ENCODE data around the gene SNX8. TPM values are rescaled to one million over a fixed set of nuclear protein-coding genes. Genes with fewer than 3 reads are reported as not detected.

Gene SNX8
- total and polyA plus RNA-seq, 4 donors: 8.7 to 20.8 (median 14.8) TPM

- Histone ChIP-seq H3K4me1 (ENCODE audit: control insufficient read depth in 4 of 4, insufficient read depth in 4 of 4, low read length in 3 of 4) (no peaks in the 10 kb centered on the region), H3K4me3 (ENCODE audit: low read depth in 1 of 3, low read length in 3 of 3) (no peak overlapping the region), H3K9ac (ENCODE audit: low read depth in 1 of 2, low read length in 2 of 2) (no peak overlapping the region), H3K9me3 (ENCODE audit: control insufficient read depth in 4 of 4, low read length in 3 of 4) (no peaks in the 10 kb centered on the region), H3K36me3 (ENCODE audit: control insufficient read depth in 4 of 4, insufficient read depth in 3 of 4, low read depth in 1 of 4, low read length in 3 of 4) (peaks cover 3 to 50% (median 15%) of the 10 kb centered on the region in 4 donors), H3K27me3 (ENCODE audit: control insufficient read depth in 4 of 4, insufficient read depth in 4 of 4, low read length in 3 of 4) (no peaks in the 10 kb centered on the region), H3K27ac (ENCODE audit: low read depth in 1 of 2, low read length in 2 of 2) (no peak overlapping the region)
- no peak for DNase-seq (ENCODE audit: low spot score)
- TF ChIP-seq FOXA1 (IDR thresholded peaks at IDR 0.05): no peak
- no peak for TF ChIP-seq NR2F2 (IDR thresholded peaks at IDR 0.05)
- TF ChIP-seq GABPA (IDR thresholded peaks at IDR 0.05 in 1 of 2, conservative IDR thresholded peaks at IDR 0.05 in 1 of 2): no peak
- TF ChIP-seq CTCF (IDR thresholded peaks at IDR 0.05; ENCODE audit: low read depth, low read length, missing input control): no peak
- TF ChIP-seq MAX (IDR thresholded peaks at IDR 0.05): no peak
- no peak for TF ChIP-seq RXRA (IDR thresholded peaks at IDR 0.05)
- no peak for TF ChIP-seq YY1 (IDR thresholded peaks at IDR 0.05)
- TF ChIP-seq EGR1 (IDR thresholded peaks at IDR 0.05; ENCODE audit: low read depth in 2 of 2): no peak
- TF ChIP-seq RAD21 (IDR thresholded peaks at IDR 0.05): no peak
- no peak for TF ChIP-seq ZBTB33 (IDR thresholded peaks at IDR 0.05)
- WGBS: 96% methylated on average over 30 of the region's 30 CpGs
Observed at GRCh38 chr7:2210551-2211258, 103.5 kb downstream of the SNX8 start.

GRCh38 chr7:2209961-2210323 lies 104.3 kb downstream of the SNX8 start:
- Histone ChIP-seq H3K9ac (ENCODE audit: low read depth in 1 of 2, low read length in 2 of 2) (no peak overlapping the region), H3K4me1 (ENCODE audit: control insufficient read depth in 4 of 4, insufficient read depth in 4 of 4, low read length in 3 of 4) (no peaks in the 10 kb centered on the region), H3K36me3 (ENCODE audit: control insufficient read depth in 4 of 4, insufficient read depth in 3 of 4, low read depth in 1 of 4, low read length in 3 of 4) (peaks cover 3 to 45% (median 13%) of the 10 kb centered on the region in 4 donors), H3K9me3 (ENCODE audit: control insufficient read depth in 4 of 4, low read length in 3 of 4) (no peaks in the 10 kb centered on the region), H3K27ac (ENCODE audit: low read depth in 1 of 2, low read length in 2 of 2) (no peak overlapping the region), H3K27me3 (ENCODE audit: control insufficient read depth in 4 of 4, insufficient read depth in 4 of 4, low read length in 3 of 4) (no peaks in the 10 kb centered on the region), H3K4me3 (ENCODE audit: low read depth in 1 of 3, low read length in 3 of 3) (no peak overlapping the region)
- TF ChIP-seq HNF4A (conservative IDR thresholded peaks at IDR 0.05) (no peak), CTCF (IDR thresholded peaks at IDR 0.05; ENCODE audit: low read depth, low read length, missing input control) (no peak), RAD21 (IDR thresholded peaks at IDR 0.05) (no peak), ZBTB33 (IDR thresholded peaks at IDR 0.05) (no peak), REST (IDR thresholded peaks at IDR 0.05) (no peak), MAX (IDR thresholded peaks at IDR 0.05) (no peak), HNF4G (IDR thresholded peaks at IDR 0.05) (no peak), RXRA (IDR thresholded peaks at IDR 0.05) (no peak), TAF1 (conservative IDR thresholded peaks at IDR 0.05) (no peak), FOXA2 (IDR thresholded peaks at IDR 0.05) (no peak), GABPA (IDR thresholded peaks at IDR 0.05 in 1 of 2, conservative IDR thresholded peaks at IDR 0.05 in 1 of 2) (no peak), ATF3 (IDR thresholded peaks at IDR 0.05) (no peak), NR2F2 (IDR thresholded peaks at IDR 0.05) (no peak)
- DNase-seq (ENCODE audit: low spot score): no peak
- 95% methylated on average over 8 of the region's 8 CpGs for WGBS

Measured in liver (tissue), 9 donors.